HG02798 (cell line): ENCODE data around the gene STARD13.
A peak's percentile ranks its signal among the peaks of the same experiment; 100 is the strongest.

Experiments
- ATAC-seq: cut with Tn5 transposase; IDR thresholded peaks from one replicate; pipeline ENCODE4 v1.9.1; 2021; ENCODE audit warnings: mild to moderate bottlenecking; ENCODE audit not compliant: unreplicated experiment, poor library complexity

Gene STARD13

GRCh38 chr13:33154911-33155310, 130.6 kb downstream of the STARD13 start:
- no peak for ATAC-seq

GRCh38 chr13:33153421-33154404, 131.8 kb downstream of the STARD13 start:
- no peak for ATAC-seq

GRCh38 chr13:33152389-33152788, 133.2 kb downstream of the STARD13 start:
- ATAC-seq, result no peak

- ATAC-seq, result peak; percentile 36
Measured at GRCh38 chr13:33150662-33151061, 134.9 kb downstream of the STARD13 start.

- no peak for ATAC-seq
Measured at GRCh38 chr13:33150126-33150525, 135.4 kb downstream of the STARD13 start.

- ATAC-seq, result no peak
Measured at GRCh38 chr13:33147832-33148231, 137.7 kb downstream of the STARD13 start.

- peak; percentile 82 for ATAC-seq
Measured at GRCh38 chr13:33146843-33147611, 138.5 kb downstream of the STARD13 start.

GRCh38 chr13:33145667-33146066, 139.9 kb downstream of the STARD13 start:
- ATAC-seq, result no peak

- no peak for ATAC-seq
Measured at GRCh38 chr13:33144358-33144784, 141.2 kb downstream of the STARD13 start.

GRCh38 chr13:33139780-33140535, 145.6 kb downstream of the STARD13 start:
- no peak for ATAC-seq

- no peak for ATAC-seq
Measured at GRCh38 chr13:33139184-33139583, 146.4 kb downstream of the STARD13 start.

GRCh38 chr13:33138441-33138840, 147.1 kb downstream of the STARD13 start:
- ATAC-seq, result no peak

- no peak for ATAC-seq
Measured at GRCh38 chr13:33137721-33138120, 147.8 kb downstream of the STARD13 start.

GRCh38 chr13:33135097-33135496, 150.5 kb downstream of the STARD13 start:
- ATAC-seq, result peak; percentile 47

- ATAC-seq, result no peak
Measured at GRCh38 chr13:33134213-33134612, 151.3 kb downstream of the STARD13 start.

GRCh38 chr13:33132644-33133440, 152.7 kb downstream of the STARD13 start:
- ATAC-seq, result no peak

- no peak for ATAC-seq
Measured at GRCh38 chr13:33129886-33130285, 155.7 kb downstream of the STARD13 start.

- ATAC-seq, result no peak
Measured at GRCh38 chr13:33129094-33129832, 156.3 kb downstream of the STARD13 start.

GRCh38 chr13:33128134-33128533, 157.4 kb downstream of the STARD13 start:
- ATAC-seq, result no peak
